ENCODE data around the gene PPP1R27.
"Not testable (repeated sequence)": the region's sequence is repeated elsewhere in the genome, so short reads cannot be mapped to it uniquely, and the experiment has no call there.

The PPP1R27 gene

GRCh38 chr17:81840826-81841778, 6.3 kb upstream of the PPP1R27 start:
- no peak for DNase-seq

GRCh38 chr17:81840059-81840458, 5.2 kb upstream of the PPP1R27 start:
- not testable (repeated sequence) for DNase-seq

GRCh38 chr17:81839301-81839700, 4.5 kb upstream of the PPP1R27 start:
- no peak for DNase-seq

GRCh38 chr17:81838753-81839255, 4.0 kb upstream of the PPP1R27 start:
- DNase-seq = no peak

- no peak for DNase-seq
Measured at GRCh38 chr17:81837641-81838040, 2.8 kb upstream of the PPP1R27 start.

- DNase-seq = no peak
Measured at GRCh38 chr17:81833921-81834830, 674 bp downstream of the PPP1R27 start.

GRCh38 chr17:81833160-81833920, 1.5 kb downstream of the PPP1R27 start, which contains the start of gene MCRIP1:
TSS of gene MCRIP1 (minus strand) at chr17:81833291. CDS start at chr17:81824506, 8,785 bp downstream.
- DNase-seq = peak; percentile 93

GRCh38 chr17:81832608-81833159, 2.2 kb downstream of the PPP1R27 start:
- DNase-seq = peak; percentile 29

GRCh38 chr17:81831957-81832607, 2.8 kb downstream of the PPP1R27 start:
- peak; percentile 39 for DNase-seq

GRCh38 chr17:81831563-81831956, 3.3 kb downstream of the PPP1R27 start:
- DNase-seq = no peak

- DNase-seq = no peak
Measured at GRCh38 chr17:81829858-81830257, 5.0 kb downstream of the PPP1R27 start.

- DNase-seq = no peak
Measured at GRCh38 chr17:81828656-81829055, 6.2 kb downstream of the PPP1R27 start.

- no peak for DNase-seq
Measured at GRCh38 chr17:81825841-81826466, 8.9 kb downstream of the PPP1R27 start.

- DNase-seq = no peak
Measured at GRCh38 chr17:81824595-81824994, 10.3 kb downstream of the PPP1R27 start.

- DNase-seq = no peak
Measured at GRCh38 chr17:81823820-81824550, 10.9 kb downstream of the PPP1R27 start.

GRCh38 chr17:81822996-81823819, 11.6 kb downstream of the PPP1R27 start:
- DNase-seq = no peak

- no peak for DNase-seq
Measured at GRCh38 chr17:81822312-81822637, 12.6 kb downstream of the PPP1R27 start.

GRCh38 chr17:81821603-81822311, 13.1 kb downstream of the PPP1R27 start:
- peak; percentile 37 for DNase-seq

- no peak for DNase-seq
Measured at GRCh38 chr17:81821147-81821546, 13.7 kb downstream of the PPP1R27 start.

Measured in fibroblast of skin of back (primary cell).